Osteoblast (primary cell): ENCODE data around the gene GRAP. TPM values are rescaled to one million over a fixed set of nuclear protein-coding genes. Genes with fewer than 3 reads are reported as not detected.

Experiments used
- DNase-seq: peaks from one replicate; pipeline ENCODE4 v3.0.0; 2011; ENCODE audit warnings: low spot score, mixed read lengths; ENCODE audit not compliant: insufficient read length; ENCODE audit errors: missing footprints
- H2AFZ ChIP-seq: 2 replicates; pipeline ENCODE4 v1.6.0; 2011; ENCODE audit warnings: mild to moderate bottlenecking, low read length
- H3K27ac ChIP-seq: 2 replicates; pipeline ENCODE4 v1.5.1; 2011; ENCODE audit warnings: mild to moderate bottlenecking, low read depth, low read length, moderate library complexity
- H3K27me3 ChIP-seq: 2 replicates; pipeline ENCODE4 v1.6.0; 2012; ENCODE audit warnings: mild to moderate bottlenecking, control low read depth, inconsistent platforms, low read length, moderate library complexity; ENCODE audit not compliant: insufficient read depth
- H3K36me3 ChIP-seq: 2 replicates; pipeline ENCODE4 v1.5.1; 2011; ENCODE audit warnings: mild to moderate bottlenecking, low read length, control low read depth, moderate library complexity; ENCODE audit not compliant: insufficient read depth
- H3K4me1 ChIP-seq: 2 replicates; pipeline ENCODE4 v1.5.1; 2011; ENCODE audit warnings: mild to moderate bottlenecking, low read length, control low read depth, moderate library complexity; ENCODE audit not compliant: insufficient read depth
- H3K4me2 ChIP-seq: 2 replicates; pipeline ENCODE4 v1.6.0; 2011; ENCODE audit warnings: mild to moderate bottlenecking, low read length; ENCODE audit not compliant: insufficient read depth
- H3K4me3 ChIP-seq: fragments of 200-600 bp; sonication (generic); 3 replicates; pipeline ENCODE4 v1.5.1; 2012; ENCODE audit warnings: mild to moderate bottlenecking, low read length, inconsistent platforms; ENCODE audit not compliant: insufficient read depth
- H3K79me2 ChIP-seq: 2 replicates; pipeline ENCODE4 v1.6.0; 2012; ENCODE audit warnings: mild to moderate bottlenecking, low read length, control low read depth, inconsistent platforms; ENCODE audit not compliant: insufficient read depth
- H3K9me3 ChIP-seq: 2 replicates; pipeline ENCODE4 v1.5.1; 2011; ENCODE audit warnings: low read depth, low read length, control low read depth
- H4K20me1 ChIP-seq: 2 replicates; pipeline ENCODE4 v1.6.0; 2012; ENCODE audit warnings: mild to moderate bottlenecking, low read length, control low read depth; ENCODE audit not compliant: insufficient read depth
- total RNA-seq: library from RNA; depleted of rRNA; stranded (reverse); fragments of >200 nt; gene quantifications from 2 replicates; pipeline ENCODE4 v1.2.3, GENCODE V29; 2012
- TF ChIP-seq, protein P1 (sequence below): IDR thresholded peaks from 2 replicates; pipeline ENCODE4 v1.5.1; 2011; ENCODE audit warnings: mild to moderate bottlenecking, low read depth, low read length, moderate library complexity; ENCODE audit errors: extremely low read depth

GRAP gene
- total RNA-seq, 1 donor, result not detected

DNA sequence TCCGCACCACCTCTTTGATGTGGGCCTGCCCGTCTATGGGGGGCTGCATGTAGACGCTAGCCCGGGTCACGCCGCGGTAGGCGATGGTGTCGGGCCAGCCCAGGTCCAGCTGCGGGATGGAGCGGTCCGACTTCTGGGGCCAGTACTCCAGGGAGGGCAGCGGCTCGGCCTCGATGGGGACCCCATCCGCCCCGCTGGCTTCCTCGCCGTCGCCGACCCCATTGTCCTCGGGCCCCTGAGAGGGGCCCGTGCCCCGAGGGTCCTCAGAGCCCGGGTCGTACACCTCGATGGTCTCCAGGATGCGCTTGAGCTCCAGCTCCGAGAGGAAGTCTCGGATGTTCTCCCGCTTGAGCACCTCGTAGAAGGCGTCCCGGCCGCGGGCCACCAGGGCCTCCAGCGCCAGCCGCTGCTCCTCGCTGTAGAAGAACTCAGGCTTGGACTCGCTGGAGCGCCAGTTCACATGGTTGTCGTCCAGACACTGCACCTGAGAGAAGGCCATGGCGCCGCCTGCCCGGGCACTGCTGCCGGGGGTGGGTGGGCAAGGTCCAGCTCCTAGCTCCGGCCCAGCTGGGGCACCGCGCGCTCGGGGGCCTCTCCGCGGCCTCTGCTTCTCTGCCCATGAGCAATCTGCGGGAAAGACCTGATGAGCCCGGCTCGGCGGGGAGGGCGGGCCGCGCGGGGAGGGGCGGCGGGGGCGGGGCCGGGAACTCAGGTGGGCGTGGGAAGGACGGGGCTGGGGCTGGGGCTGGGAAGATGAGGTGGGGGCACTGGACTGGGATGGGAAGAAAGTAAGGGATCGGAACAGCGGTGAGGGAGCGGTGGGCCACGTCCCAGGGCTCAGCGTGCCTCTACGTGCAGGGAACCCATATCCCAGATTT is 43.0 kb downstream of the GRAP start:
- Histone ChIP-seq H3K4me1 (peaks cover 36% of the 10 kb centered on the region), H3K27me3 (no peaks in the 10 kb centered on the region), H3K9me3 (no peaks in the 10 kb centered on the region), H2AFZ (peak overlapping the region; percentile 77), H3K36me3 (peaks cover 8% of the 10 kb centered on the region), H3K79me2 (peaks cover 49% of the 10 kb centered on the region), H3K4me2 (peak overlapping the region; percentile 84), H4K20me1 (peaks cover 25% of the 10 kb centered on the region), H3K27ac (peak overlapping the region; percentile 49), H3K4me3 (peak overlapping the region; percentile 73)
- TF ChIP-seq, protein P1, sequence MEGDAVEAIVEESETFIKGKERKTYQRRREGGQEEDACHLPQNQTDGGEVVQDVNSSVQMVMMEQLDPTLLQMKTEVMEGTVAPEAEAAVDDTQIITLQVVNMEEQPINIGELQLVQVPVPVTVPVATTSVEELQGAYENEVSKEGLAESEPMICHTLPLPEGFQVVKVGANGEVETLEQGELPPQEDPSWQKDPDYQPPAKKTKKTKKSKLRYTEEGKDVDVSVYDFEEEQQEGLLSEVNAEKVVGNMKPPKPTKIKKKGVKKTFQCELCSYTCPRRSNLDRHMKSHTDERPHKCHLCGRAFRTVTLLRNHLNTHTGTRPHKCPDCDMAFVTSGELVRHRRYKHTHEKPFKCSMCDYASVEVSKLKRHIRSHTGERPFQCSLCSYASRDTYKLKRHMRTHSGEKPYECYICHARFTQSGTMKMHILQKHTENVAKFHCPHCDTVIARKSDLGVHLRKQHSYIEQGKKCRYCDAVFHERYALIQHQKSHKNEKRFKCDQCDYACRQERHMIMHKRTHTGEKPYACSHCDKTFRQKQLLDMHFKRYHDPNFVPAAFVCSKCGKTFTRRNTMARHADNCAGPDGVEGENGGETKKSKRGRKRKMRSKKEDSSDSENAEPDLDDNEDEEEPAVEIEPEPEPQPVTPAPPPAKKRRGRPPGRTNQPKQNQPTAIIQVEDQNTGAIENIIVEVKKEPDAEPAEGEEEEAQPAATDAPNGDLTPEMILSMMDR, result no peak
- peak; percentile 93 for DNase-seq

DNA sequence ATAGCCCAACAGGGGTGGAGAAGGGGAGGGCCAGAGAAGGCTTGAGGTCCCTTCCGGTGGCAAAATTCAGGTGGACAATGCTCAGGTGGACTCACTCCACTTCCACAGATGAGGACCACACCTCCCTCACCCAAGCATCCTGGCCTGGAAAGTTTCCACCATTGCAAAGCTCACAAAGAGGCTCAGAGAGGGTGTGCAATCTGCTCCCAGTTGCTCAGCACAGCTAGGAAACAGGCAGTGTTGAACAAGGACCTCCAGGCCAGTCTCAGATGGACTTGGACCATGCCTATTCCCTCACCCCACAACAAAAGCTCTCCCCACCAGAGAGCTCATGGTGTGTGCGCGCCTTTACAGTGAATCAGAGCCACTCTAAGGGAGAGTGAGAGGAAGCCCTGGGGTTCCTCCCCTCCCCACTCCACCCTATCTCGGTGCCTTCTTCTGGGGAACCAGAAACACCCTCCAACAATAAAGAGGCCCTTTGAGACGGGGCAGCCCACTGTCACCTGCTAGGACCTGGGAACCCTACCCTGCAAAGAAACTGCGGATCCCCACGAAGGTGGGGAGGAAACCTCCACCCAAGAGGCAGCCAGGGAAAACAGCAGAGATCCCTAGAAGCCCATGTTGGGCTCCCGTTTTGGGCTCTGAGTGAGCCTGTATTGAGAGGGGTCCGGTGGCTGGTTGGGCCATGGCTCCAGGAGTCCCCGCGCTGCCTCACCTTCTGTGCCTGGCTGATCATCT is 43.8 kb downstream of the GRAP start:
- TF ChIP-seq, protein P1, result no peak
- H3K9me3 ChIP-seq, result no peaks in the 10 kb centered on the region
- no peak overlapping the region for H2AFZ ChIP-seq
- H3K4me3 ChIP-seq, result peak overlapping the region; percentile 73
- peaks cover 57% of the 10 kb centered on the region for H3K79me2 ChIP-seq
- peaks cover 36% of the 10 kb centered on the region for H3K4me1 ChIP-seq
- peak overlapping the region; percentile 80 for H3K4me2 ChIP-seq
- peak overlapping the region; percentile 49 for H3K27ac ChIP-seq
- peaks cover 32% of the 10 kb centered on the region for H4K20me1 ChIP-seq
- H3K27me3 ChIP-seq, result no peaks in the 10 kb centered on the region
- peak; percentile 94 for DNase-seq
- peaks cover 8% of the 10 kb centered on the region for H3K36me3 ChIP-seq

DNA sequence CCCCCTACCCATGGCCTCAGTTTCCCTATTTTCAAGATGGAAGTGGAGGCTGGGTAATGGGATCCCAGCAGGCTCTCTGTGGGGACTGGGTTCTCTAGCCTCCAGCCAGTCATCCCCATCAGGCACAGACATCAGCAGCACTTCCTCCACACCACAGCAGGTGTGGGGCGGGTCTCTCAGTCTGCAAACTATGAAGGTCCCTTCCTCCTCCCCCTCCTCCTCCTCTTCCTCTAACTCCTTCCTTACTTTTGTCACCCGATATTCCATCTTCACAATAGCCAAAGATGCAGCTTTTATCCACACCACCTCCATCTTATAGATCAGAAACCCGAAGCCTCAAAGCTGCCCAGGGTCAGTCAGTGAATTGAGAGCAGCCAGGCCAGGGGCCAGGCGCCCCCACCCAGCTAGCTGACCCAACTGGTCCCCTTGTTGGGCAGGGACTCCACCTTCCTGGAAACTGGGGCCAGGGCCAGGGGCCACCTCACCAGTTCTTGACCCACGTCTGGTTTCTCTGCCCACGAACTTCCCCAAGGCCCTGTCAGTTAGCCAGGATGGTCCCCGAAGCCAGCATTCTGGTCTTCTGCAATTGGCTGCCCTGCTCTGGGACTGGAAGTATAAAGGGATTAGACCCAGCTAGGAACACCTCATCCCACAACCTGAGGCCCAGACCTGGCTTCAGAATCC is 44.7 kb downstream of the GRAP start:
- TF ChIP-seq, protein P1, result no peak
- Histone ChIP-seq H2AFZ (no peak overlapping the region), H3K27me3 (no peaks in the 10 kb centered on the region), H3K4me2 (peak overlapping the region; percentile 80), H3K36me3 (peaks cover 16% of the 10 kb centered on the region), H3K27ac (peak overlapping the region; percentile 9), H4K20me1 (peaks cover 37% of the 10 kb centered on the region), H3K9me3 (no peaks in the 10 kb centered on the region), H3K4me1 (peaks cover 36% of the 10 kb centered on the region), H3K4me3 (peak overlapping the region; percentile 73), H3K79me2 (peaks cover 66% of the 10 kb centered on the region)
- no peak for DNase-seq
